Lower leg skin (tissue), 3 donors: ENCODE results near the gene SPEG.

Experiments used
- CTCF ChIP-seq, 3 donors: fragments of 450-650 bp; IDR thresholded peaks; one replicate each; pipeline ENCODE4 v1.5.1; 2016; ENCODE audit warnings: antibody characterized with exemption in 3 of 3, mild to moderate bottlenecking in 3 of 3, moderate library complexity in 2 of 3
- POLR2A ChIP-seq, 2 donors: fragments of 450-650 bp; IDR thresholded peaks; one replicate each; pipeline ENCODE4 v1.6.1; 2016 to 2017; ENCODE audit warnings: antibody characterized with exemption in 2 of 2, mild to moderate bottlenecking in 1 of 2, moderate library complexity in 1 of 2

- no peak for TF ChIP-seq CTCF (IDR thresholded peaks at IDR 0.05)
- no peak for TF ChIP-seq POLR2A (IDR thresholded peaks at IDR 0.05)
Observed at GRCh38 chr2:219506153-219506801, 71.6 kb downstream of the SPEG start.
